ENCODE results near the gene MAP3K14.
A peak's percentile ranks its signal among the peaks of the same experiment; 100 is the strongest.

The MAP3K14 gene

GRCh38 chr17:45236282-45236606 lies 80.6 kb downstream of the MAP3K14 start:
- DNase-seq (ENCODE audit: low read depth in 2 of 3, low spot score in 2 of 3): no peak

- DNase-seq (ENCODE audit: low read depth in 2 of 3, low spot score in 2 of 3): peak in 1 of 3 experiments; percentile 61
These were observed 81.2 kb downstream of the MAP3K14 start for GRCh38 chr17:45235416-45236281.

- DNase-seq (ENCODE audit: low read depth in 2 of 3, low spot score in 2 of 3): no peak
These were observed 82.0 kb downstream of the MAP3K14 start for GRCh38 chr17:45234641-45235415.

DNA sequence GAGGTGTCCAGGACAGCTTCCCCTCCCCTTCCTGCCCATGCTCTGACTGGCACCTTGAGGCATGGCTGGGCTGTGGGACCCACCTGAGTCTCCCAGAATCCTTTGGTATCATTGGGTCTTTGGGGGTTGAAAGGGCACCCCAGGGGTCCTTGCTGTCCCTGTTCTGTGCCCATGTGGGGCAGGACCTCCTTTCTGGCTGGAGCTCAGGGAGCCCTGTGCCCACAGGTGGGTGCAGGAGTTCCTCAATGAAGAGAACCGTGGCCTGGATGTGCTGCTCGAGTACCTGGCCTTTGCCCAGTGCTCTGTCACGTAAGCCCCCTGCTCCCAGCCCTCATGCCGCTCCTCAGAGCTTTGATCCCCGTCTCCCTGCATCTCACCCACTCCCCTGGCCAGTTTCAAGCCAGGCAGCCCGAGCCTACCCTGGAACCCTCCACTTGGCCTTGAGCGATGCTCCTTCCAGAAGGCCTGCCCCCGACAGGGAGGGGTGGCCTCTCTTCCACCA lies 83.3 kb downstream of the MAP3K14 start:
- DNase-seq (ENCODE audit: low read depth in 2 of 3, low spot score in 2 of 3): no peak

DNA sequence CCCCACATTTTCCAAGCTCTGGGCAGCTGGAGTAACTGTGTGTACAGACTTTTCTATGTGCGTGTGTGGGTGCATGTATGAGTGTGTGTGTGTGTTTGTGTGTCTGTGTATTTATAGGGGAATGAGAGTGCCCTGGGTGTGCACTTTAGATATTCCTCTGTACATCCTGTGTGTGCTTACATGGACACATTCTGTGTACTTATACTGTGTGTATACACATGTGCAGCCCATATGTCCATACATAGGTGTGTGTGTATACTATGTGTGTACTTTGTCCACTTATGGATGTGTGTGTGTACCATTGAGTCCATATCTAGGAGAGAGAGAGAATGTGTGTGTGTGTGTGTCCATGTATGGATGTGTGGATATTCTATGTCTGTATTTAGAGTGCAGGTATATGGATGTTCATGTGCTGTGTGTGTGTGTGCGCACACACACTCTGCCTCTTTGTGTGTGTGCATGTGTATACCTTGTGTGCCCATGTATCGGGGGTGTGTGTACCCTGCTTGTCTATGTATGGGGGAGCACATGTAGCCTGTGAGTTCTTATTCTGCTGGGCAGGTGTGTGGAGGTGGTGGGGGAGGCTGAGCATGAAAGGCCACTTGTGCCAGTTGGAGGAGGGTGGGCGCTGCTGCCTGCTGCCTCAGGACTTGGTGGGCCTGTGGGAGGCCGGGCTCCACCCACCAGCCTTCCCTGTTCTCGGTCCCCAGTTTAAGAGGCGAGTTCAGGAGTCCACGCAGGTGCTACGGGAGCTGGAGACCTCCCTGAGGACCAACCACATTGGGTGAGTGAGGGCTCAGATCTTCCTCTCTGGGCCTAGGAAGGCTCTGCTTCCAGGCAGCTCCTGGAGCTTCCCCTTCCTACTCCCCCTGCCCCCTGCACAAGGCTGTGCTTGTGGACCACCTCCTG lies 84.1 kb downstream of the MAP3K14 start:
- no peak for DNase-seq (ENCODE audit: low read depth in 2 of 3, low spot score in 2 of 3)

DNA sequence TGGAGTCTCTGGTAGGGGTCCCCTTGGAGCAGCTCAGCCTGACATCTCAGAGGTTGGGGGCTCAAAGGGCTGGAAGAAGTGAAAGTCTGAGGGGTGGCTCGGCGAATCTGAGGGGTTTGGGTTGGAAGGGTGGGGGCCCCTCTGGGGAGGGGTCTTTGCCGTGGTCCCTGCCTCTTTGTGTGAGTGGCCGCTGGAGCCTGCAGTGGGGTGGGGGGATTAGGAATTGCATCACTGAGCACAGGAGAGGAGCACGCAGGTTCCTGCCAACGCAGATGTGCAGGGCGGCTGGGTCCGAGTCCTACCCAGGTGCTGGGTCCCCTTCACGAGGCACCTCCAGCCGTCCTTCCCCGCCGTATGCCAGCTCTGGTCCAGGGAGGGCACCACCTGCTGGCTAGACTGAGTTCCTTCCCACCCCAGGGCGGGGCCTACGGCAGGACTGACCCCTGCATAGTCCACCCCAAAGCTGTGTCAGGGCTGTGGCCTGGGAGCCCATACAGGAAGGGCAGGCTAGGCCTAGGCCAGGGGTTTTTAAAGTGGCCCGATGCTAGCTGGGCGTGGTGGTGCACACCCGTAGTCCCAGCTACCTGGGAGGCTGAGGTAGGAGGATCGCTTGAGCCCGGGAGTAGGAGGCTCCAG lies 85.2 kb downstream of the MAP3K14 start:
- no peak for DNase-seq (ENCODE audit: low read depth in 2 of 3, low spot score in 2 of 3)

GRCh38 chr17:45230787-45231480 lies 85.9 kb downstream of the MAP3K14 start:
- DNase-seq (ENCODE audit: low read depth in 2 of 3, low spot score in 2 of 3): no peak

DNA sequence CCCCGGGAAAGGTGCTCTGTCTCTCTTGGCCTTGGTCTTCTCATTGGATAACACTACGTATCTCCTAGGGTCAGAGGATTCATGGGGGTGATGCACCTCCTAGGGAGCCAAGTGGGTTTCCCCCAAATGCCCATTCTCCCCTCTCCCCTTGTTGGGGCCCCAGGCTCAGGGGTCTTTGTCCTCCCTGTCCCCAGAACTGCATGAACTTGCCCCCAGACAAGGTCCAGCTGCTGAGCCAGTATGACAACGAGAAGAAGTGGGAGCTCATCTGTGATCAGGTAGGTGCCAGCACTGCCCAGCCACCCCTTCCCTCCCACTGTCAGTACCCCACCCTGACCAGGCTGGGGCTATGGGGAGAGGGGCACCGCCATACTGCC lies 86.4 kb downstream of the MAP3K14 start:
- DNase-seq (ENCODE audit: low read depth in 2 of 3, low spot score in 2 of 3): no peak

DNA sequence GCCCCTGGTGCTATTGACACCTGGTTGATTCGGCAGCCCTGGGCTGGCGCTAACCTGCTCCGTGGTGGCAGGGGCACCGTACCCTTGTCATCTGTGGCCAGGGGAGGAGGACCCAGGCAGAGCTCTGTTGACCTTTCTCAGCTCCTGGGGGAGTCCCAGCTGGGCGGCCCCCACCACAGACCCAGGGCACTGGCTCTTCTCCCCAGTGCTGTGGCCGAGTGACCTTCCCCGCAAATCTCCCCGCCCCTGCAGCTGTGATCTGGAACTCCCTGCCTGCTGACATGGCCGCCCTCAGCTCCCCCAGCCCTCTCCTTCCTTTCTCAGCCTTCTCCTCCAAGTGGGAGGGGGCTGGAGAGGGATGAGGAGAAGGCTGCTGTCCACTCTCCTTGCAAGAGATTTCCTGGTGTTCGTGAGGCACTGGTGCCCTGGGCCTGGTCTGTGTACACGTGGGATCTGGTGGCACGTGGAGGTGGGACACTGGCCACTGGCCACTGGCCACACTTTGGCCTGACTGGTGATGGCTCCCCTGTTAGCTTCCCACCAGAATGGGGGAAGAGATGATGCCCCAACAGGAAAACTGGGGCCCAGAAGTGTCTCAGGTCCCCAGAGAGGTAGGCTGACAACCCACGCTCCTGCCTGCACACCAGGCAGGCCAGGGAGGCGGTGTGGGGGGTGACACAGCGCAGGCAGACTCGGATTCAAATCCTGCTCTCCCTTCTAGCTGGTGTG lies 87.0 kb downstream of the MAP3K14 start:
- DNase-seq (ENCODE audit: low read depth in 2 of 3, low spot score in 2 of 3): peak in 1 of 3 experiments; percentile 71

- peak; percentile 82 to 91 (median 83) for DNase-seq (ENCODE audit: low read depth in 2 of 3, low spot score in 2 of 3)
These were observed 87.9 kb downstream of the MAP3K14 start for GRCh38 chr17:45228763-45229539.

DNA sequence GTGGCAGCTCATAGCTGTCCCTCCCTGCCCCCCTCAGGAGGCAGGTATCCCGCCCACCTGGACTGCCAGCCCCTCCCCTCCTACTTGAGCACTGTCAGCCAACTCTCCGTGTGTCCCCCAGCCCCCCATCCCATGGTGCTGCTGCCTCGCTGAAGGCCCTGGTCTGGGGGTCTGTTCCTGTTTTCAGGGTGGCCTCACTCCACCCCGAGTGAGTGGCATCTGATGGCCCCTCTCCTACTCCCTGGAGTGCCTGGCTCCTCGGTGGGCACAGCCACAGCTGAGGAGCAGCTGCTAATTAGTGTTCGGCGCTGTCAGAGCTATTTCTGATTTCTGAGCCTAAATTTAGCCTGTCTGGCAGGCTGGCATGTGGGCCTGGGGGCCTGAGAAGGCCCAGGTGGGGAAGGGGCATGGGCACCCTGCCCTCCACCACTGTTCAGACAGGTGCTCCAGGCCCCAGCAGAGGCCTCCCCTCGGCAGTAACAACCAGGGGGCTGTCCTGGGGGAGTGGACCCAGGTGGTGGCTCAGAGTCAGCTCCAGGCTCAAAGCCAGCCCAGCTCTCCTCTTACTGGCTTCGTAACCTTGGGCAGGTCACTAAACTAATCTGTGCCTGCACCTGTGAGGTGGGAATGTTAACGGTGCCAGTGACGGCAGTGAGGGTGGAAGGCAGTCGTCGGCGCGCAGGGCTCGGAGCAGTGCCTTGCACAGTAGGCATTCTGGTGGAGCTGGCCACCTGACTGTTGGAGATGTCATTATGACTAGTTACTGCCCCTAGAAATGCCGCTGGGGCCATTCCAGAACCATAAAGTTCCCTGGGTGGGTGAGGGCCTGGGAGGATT lies 88.7 kb downstream of the MAP3K14 start:
- no peak for DNase-seq (ENCODE audit: low read depth in 2 of 3, low spot score in 2 of 3)

GRCh38 chr17:45227101-45227925 lies 89.5 kb downstream of the MAP3K14 start:
- DNase-seq (ENCODE audit: low read depth in 2 of 3, low spot score in 2 of 3): no peak

GRCh38 chr17:45226576-45226975 lies 90.2 kb downstream of the MAP3K14 start:
- no peak for DNase-seq (ENCODE audit: low read depth in 2 of 3, low spot score in 2 of 3)

- DNase-seq (ENCODE audit: low read depth in 2 of 3, low spot score in 2 of 3): peak; percentile 80 to 96 (median 88)
These were observed 90.8 kb downstream of the MAP3K14 start for GRCh38 chr17:45225964-45226530.

DNA sequence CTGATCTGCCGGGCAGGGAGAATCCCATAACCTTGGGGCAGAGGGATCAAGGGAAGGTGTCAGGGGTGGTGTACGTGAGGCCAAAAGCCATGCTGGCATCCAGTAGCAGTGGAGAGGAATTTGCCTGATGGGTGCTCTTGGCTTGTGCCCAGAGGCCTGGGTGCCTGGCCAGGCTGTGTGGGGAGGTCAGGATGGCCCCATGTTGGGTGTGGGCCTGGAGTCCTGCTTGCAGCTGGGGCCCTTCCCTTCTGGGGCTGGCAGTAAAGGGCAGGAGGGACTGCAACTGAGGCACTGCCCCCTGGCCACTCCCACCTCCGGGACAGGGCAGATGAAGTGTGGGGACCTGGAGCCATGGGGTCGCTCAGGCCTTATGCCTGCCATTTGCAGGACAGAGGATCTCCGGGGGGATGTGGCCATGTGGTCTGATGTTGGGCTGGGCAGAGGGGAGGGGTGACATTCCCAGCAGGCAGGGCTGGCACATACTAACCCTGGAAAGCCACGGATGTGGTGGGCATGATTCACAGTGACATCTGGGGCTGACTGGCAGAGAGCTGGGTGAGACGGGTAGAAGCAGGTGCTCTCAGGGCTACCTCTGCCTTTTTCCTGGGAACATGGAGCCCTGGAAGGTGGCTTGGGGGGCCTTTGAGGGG lies 91.6 kb downstream of the MAP3K14 start:
- DNase-seq (ENCODE audit: low read depth in 2 of 3, low spot score in 2 of 3): peak in 2 of 3 experiments; percentile 39 to 44

GRCh38 chr17:45224671-45225050 lies 92.2 kb downstream of the MAP3K14 start:
- peak in 1 of 3 experiments; percentile 34 for DNase-seq (ENCODE audit: low read depth in 2 of 3, low spot score in 2 of 3)
